Uterus (tissue), 4 donors: ENCODE data around the gene BTN1A1. TPM values are rescaled to one million over a fixed set of nuclear protein-coding genes. Genes with fewer than 3 reads are reported as not detected.
A peak's percentile ranks its signal among the peaks of the same experiment; 100 is the strongest.
"Not testable (repeated sequence)": the region's sequence is repeated elsewhere in the genome, so short reads cannot be mapped to it uniquely, and the experiment has no call there.

Experiments
- DNase-seq, 2 donors: peaks; one replicate each; pipeline ENCODE4 v3.0.0-alpha.2; 2019 to 2020
- H3K27ac ChIP-seq, 2 donors: fragments of 200-600 bp; sonication (generic); 1 replicate in 1 of 2; 2 replicates in 1 of 2; pipeline ENCODE4 v1.5.1; 2016 to 2018
- H3K27me3 ChIP-seq, 2 donors: fragments of 200-600 bp; sonication (generic); one replicate each; pipeline ENCODE4 v1.5.1; 2018 to 2019; ENCODE audit warnings: control low read depth in 1 of 2
- H3K36me3 ChIP-seq, 2 donors: fragments of 200-600 bp; sonication (generic); one replicate each; pipeline ENCODE4 v1.5.1; 2019; ENCODE audit warnings: control low read depth in 1 of 2
- H3K4me1 ChIP-seq, 2 donors: fragments of 200-600 bp; sonication (generic); one replicate each; pipeline ENCODE4 v1.5.1; 2018 to 2019; ENCODE audit warnings: control low read depth in 1 of 2
- H3K4me3 ChIP-seq, 2 donors: fragments of 200-600 bp; sonication (generic); 1 replicate in 1 of 2; 2 replicates in 1 of 2; pipeline ENCODE4 v1.5.1; 2018 to 2019; ENCODE audit warnings: mild to moderate bottlenecking in 1 of 2
- H3K9me3 ChIP-seq, 2 donors: fragments of 200-600 bp; sonication (generic); one replicate each; pipeline ENCODE4 v1.5.1; 2019; ENCODE audit warnings: control low read depth in 1 of 2
- POLR2A ChIP-seq, 2 donors: fragments of 450-650 bp; IDR thresholded peaks; one replicate each; pipeline ENCODE4 v1.6.1; 2016; ENCODE audit warnings: antibody characterized with exemption in 2 of 2, mild to moderate bottlenecking in 1 of 2, moderate library complexity in 1 of 2
- intact Hi-C: fragments of 100-400 bp; cut with DNase I; formaldehyde crosslinking; loops from one replicate; pipeline ENCODE4 v1.15.1; 2023; ENCODE audit warnings: low total_unique reads
- total RNA-seq, 4 donors: library from RNA; depleted of rRNA in 3 of 4; stranded (reverse); fragments of >200 nt in 3 of 4; gene quantifications; one replicate each; pipeline versions ENCODE4 v1.1.0 to v1.2.4, GENCODE V29; 2014 to 2023
- TF ChIP-seq, protein P1 (sequence below), 4 experiments: fragments of 200-600 bp in 2 of 4; fragments of 450-650 bp in 2 of 4; sonication (generic) in 2 of 4; IDR thresholded peaks; one replicate each; pipeline ENCODE4 v1.5.1; 2016 to 2019; ENCODE audit warnings: antibody characterized with exemption in 4 of 4, mild to moderate bottlenecking in 2 of 4, moderate library complexity in 1 of 4
- donor health status: DM: yes; HTN: yes; CAD: no.

The BTN1A1 gene
- total RNA-seq, 4 donors from 2014 or later = 0.07 TPM; not detected in 3

DNA sequence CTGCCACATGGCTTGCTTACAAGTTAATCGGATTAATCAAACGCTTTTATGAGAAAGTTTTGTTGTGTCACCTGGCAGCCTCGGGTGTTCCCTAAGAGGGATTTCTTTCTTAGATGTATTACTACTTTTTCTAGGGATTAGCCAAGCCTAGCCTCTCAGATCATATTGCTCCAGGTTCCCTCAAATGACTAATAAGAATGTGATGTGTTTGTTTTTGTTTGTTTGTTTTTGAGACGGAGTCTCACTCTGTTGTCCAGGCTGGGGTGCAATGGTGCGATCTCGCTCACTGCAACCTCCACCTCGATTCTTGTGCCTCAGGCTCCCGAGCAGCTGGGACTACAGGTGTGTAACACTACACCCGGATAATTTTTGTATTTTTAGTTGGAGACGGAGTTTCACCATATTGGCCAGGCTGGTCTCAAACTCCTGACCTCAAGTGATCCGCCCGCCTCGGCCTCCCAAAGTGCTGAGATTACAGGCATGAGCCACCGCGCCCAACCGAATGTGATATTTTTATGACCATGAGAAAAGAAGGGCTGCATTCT, 39.0 kb downstream of the BTN1A1 start:
- intact Hi-C loops = no loop called here
- Histone ChIP-seq H3K9me3 (no peaks in the 10 kb centered on the region), H3K36me3 (no peaks in the 10 kb centered on the region), H3K4me3 (peak overlapping the region; percentile 88 to 93), H3K4me1 (peaks cover 0 to 4% of the 10 kb centered on the region in 2 donors), H3K27me3 (no peaks in the 10 kb centered on the region), H3K27ac (peak overlapping the region; percentile 97 to 100)
- TF ChIP-seq, protein P1, sequence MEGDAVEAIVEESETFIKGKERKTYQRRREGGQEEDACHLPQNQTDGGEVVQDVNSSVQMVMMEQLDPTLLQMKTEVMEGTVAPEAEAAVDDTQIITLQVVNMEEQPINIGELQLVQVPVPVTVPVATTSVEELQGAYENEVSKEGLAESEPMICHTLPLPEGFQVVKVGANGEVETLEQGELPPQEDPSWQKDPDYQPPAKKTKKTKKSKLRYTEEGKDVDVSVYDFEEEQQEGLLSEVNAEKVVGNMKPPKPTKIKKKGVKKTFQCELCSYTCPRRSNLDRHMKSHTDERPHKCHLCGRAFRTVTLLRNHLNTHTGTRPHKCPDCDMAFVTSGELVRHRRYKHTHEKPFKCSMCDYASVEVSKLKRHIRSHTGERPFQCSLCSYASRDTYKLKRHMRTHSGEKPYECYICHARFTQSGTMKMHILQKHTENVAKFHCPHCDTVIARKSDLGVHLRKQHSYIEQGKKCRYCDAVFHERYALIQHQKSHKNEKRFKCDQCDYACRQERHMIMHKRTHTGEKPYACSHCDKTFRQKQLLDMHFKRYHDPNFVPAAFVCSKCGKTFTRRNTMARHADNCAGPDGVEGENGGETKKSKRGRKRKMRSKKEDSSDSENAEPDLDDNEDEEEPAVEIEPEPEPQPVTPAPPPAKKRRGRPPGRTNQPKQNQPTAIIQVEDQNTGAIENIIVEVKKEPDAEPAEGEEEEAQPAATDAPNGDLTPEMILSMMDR (IDR thresholded peaks at IDR 0.05) = no peak
- TF ChIP-seq POLR2A (IDR thresholded peaks at IDR 0.05) = no peak
- DNase-seq = no peak

DNA sequence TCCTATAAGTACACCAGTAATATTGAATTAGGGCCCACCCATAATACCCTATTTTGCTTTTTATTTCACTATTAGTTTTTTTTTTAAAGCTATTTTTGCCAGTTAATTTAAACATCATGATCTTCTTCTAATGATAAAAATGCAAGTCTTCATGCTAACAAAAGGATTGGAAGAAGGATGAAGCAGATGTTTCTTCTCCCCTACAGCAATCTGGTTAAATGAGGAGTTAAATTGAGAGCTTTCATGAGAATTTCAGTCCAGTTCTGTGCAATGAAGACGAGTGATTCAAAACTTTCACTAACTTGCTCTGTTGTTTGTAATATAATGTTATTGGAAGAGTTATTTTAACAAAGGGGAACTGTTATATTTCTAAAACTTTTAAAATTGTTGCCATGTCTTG, 41.5 kb downstream of the BTN1A1 start:
- TF ChIP-seq, protein P1 (IDR thresholded peaks at IDR 0.05) = no peak
- TF ChIP-seq POLR2A (IDR thresholded peaks at IDR 0.05) = no peak
- H3K4me1 ChIP-seq = peaks cover 0 to 4% of the 10 kb centered on the region in 2 donors
- no peaks in the 10 kb centered on the region for H3K9me3 ChIP-seq
- no peak for DNase-seq
- H3K27ac ChIP-seq = no peak overlapping the region
- no peaks in the 10 kb centered on the region for H3K36me3 ChIP-seq
- intact Hi-C loops = no loop called here
- no peak overlapping the region for H3K4me3 ChIP-seq
- H3K27me3 ChIP-seq = no peaks in the 10 kb centered on the region

DNA sequence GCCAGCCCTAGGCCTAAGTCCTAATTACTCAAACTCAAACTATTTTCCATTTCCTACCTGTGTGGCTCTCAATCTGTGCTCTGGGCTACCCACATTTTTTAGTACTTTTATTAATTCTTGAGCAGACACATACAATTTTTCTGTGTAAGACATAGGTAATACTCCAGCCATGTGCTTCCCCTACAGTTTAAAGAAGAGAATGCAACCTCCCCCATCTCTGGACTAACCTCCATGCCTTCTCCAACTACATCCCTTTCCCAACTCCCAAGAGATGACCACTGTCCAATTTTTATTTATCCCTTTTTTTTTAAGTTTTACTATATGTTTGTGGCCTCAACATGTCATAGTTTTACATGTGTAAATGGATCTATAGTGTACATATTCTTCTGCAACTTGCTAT, 43.9 kb downstream of the BTN1A1 start:
- intact Hi-C loops = no loop called here
- no peak for DNase-seq
- TF ChIP-seq POLR2A (IDR thresholded peaks at IDR 0.05) = no peak
- TF ChIP-seq, protein P1 (IDR thresholded peaks at IDR 0.05) = no peak
- Histone ChIP-seq H3K36me3 (no peaks in the 10 kb centered on the region), H3K4me3 (no peak overlapping the region), H3K9me3 (no peaks in the 10 kb centered on the region), H3K4me1 (peaks cover 0 to 3% of the 10 kb centered on the region in 2 donors), H3K27me3 (no peaks in the 10 kb centered on the region), H3K27ac (no peak overlapping the region)

DNA sequence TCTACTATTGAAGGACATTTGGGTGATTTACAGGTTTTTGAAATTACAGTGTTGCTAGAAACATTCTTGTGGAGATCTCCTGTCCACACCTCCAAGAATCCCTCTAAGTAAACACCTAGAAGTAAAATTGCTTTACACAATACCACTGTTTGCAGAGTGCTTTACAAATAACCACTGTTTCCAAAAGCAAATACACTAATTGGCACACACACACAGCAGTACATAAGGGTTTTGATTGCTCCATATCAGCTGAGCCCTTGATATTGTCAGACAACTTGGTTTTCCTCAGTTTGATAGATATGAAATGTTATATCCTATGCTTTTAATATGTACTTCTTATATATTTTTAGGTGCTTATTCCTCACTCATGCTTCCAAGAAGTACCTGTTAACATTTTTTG, 44.4 kb downstream of the BTN1A1 start:
- H3K9me3 ChIP-seq = no peaks in the 10 kb centered on the region
- DNase-seq = no peak
- no peaks in the 10 kb centered on the region for H3K4me1 ChIP-seq
- H3K4me3 ChIP-seq = no peak overlapping the region
- H3K36me3 ChIP-seq = no peaks in the 10 kb centered on the region
- intact Hi-C loops = no loop called here
- TF ChIP-seq POLR2A (IDR thresholded peaks at IDR 0.05) = no peak
- TF ChIP-seq, protein P1 (IDR thresholded peaks at IDR 0.05) = no peak
- H3K27ac ChIP-seq = no peak overlapping the region
- H3K27me3 ChIP-seq = no peaks in the 10 kb centered on the region

DNA sequence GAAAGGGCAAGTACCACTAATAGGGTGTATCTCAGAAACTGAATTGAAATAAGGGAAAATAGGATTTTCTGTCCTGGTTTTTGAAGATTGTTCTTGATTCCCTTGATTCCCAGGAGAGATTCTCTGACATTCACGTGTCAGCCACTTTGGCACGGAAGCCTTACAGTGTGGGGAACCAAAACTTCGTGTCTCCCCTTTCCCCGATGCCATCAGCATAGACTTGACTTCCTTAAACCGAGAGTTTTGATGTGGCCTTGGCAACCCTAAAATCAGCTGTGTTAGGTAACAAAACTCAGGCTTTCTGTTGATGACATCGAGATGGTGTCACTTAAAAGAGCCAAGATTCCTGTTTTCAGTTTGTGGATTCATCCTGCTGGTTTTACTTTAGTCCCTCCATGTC, 45.5 kb downstream of the BTN1A1 start:
- Histone ChIP-seq H3K36me3 (no peaks in the 10 kb centered on the region), H3K27ac (no peak overlapping the region), H3K27me3 (no peaks in the 10 kb centered on the region), H3K4me3 (no peak overlapping the region), H3K4me1 (no peaks in the 10 kb centered on the region), H3K9me3 (no peaks in the 10 kb centered on the region)
- TF ChIP-seq, protein P1 (IDR thresholded peaks at IDR 0.05) = no peak
- TF ChIP-seq POLR2A (IDR thresholded peaks at IDR 0.05) = no peak
- DNase-seq = no peak
- intact Hi-C loops = no loop called here

DNA sequence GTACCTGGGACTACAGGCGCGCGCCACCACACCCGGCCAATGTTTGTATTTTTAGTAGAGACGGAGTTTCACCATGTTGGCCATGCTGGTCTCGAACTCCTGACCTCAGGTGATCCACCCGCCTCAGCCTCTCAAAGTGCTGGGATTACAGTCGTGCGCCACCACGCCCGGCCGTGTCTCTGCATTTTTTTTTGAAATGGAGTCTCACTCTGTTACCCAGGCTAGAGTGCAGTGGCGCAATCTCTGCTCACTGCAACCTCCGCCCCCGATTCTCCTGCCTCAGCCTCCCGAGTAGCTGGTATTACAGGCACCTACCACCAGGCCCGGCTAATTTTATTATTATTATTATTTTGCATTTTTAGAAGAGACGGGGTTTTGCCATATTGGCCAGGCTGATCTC, 47.3 kb downstream of the BTN1A1 start:
- H3K4me1 ChIP-seq = not testable (repeated sequence)

More for the DNA sequence above, 47.3 kb downstream of the BTN1A1 start:
- DNase-seq, H3K36me3 ChIP-seq, H3K27me3 ChIP-seq, H3K9me3 ChIP-seq, H3K27ac ChIP-seq, H3K4me3 ChIP-seq, intact Hi-C loops: not testable (repeated sequence)
